Natural killer cell treated with Interleukin-12 subunit alpha and Interleukin-12 subunit beta and Interleukin-15 and Interleukin-18, amount 100 ng/mL, for 72 hours (primary cell): ENCODE data around the gene PCDHB6. TPM values are rescaled to one million over a fixed set of nuclear protein-coding genes. Genes with fewer than 3 reads are reported as not detected.
"Not testable (repeated sequence)": the region's sequence is repeated elsewhere in the genome, so short reads cannot be mapped to it uniquely, and the experiment has no call there.

ENCODE experiments used
- ATAC-seq, 2 donors: fragments of 150-1000 bp; cut with Tn5 transposase in 1 of 2; sonication (Bioruptor Pico), chemical (Tn5 transposase) in 1 of 2; 2 replicates each; pipeline ENCODE4 v1.10.0; 2021
- DNase-seq: peaks from one replicate; pipeline ENCODE4 v3.0.0; 2022; ENCODE audit warnings: low spot score
- H3K27ac Mint-ChIP-seq, 2 donors: 1 replicate in 1 of 2; 2 replicates in 1 of 2; pipeline ENCODE4 v1.8.0; 2022; ENCODE audit warnings: mixed read lengths in 2 of 2, mild to moderate bottlenecking in 1 of 2, moderate library complexity in 1 of 2
- H3K27me3 Mint-ChIP-seq, 2 donors: 1 replicate in 1 of 2; 2 replicates in 1 of 2; pipeline ENCODE4 v1.8.0; 2022; ENCODE audit warnings: mixed read lengths in 2 of 2
- H3K36me3 Mint-ChIP-seq: one replicate; pipeline ENCODE4 v1.8.0; 2022; ENCODE audit warnings: mixed read lengths
- H3K4me1 Mint-ChIP-seq, 2 donors: 1 replicate in 1 of 2; 2 replicates in 1 of 2; pipeline ENCODE4 v1.8.0; 2022; ENCODE audit warnings: low read depth in 2 of 2, mixed read lengths in 2 of 2, mild to moderate bottlenecking in 1 of 2
- H3K4me3 Mint-ChIP-seq: one replicate; pipeline ENCODE4 v1.8.0; 2022; ENCODE audit warnings: mixed read lengths
- H3K9me3 Mint-ChIP-seq: 2 replicates; pipeline ENCODE4 v1.8.0; 2022; ENCODE audit warnings: mixed read lengths
- total RNA-seq, 2 donors: library from RNA; stranded (reverse); gene quantifications; one replicate each; pipeline ENCODE4 v1.2.3, GENCODE V29; 2022

Gene PCDHB6
- total RNA-seq, 2 donors from 2014 or later, result not detected

GRCh38 chr5:141179371-141179770 is 29.5 kb downstream of the PCDHB6 start:
- not testable (repeated sequence) for H3K27ac Mint-ChIP-seq, DNase-seq, H3K9me3 Mint-ChIP-seq, H3K4me3 Mint-ChIP-seq, ATAC-seq, H3K4me1 Mint-ChIP-seq, H3K36me3 Mint-ChIP-seq
- H3K27me3 Mint-ChIP-seq, result peaks cover 9 to 11% of the 10 kb centered on the region in 2 donors

- H3K4me1 Mint-ChIP-seq, H3K4me3 Mint-ChIP-seq, H3K27ac Mint-ChIP-seq: not testable (repeated sequence)
Observed at GRCh38 chr5:141179876-141180275, 30.0 kb downstream of the PCDHB6 start.

GRCh38 chr5:141180313-141180712 is 30.5 kb downstream of the PCDHB6 start:
- Mint-ChIP-seq H3K4me1 (peaks cover 0 to 3% of the 10 kb centered on the region in 2 donors), H3K36me3 (peaks cover 12% of the 10 kb centered on the region), H3K27ac (no peak overlapping the region), H3K4me3 (no peak overlapping the region), H3K9me3 (peaks cover 3% of the 10 kb centered on the region), H3K27me3 (peaks cover 16% of the 10 kb centered on the region in 2 donors)
- DNase-seq (no peak), ATAC-seq (no peak)

More at GRCh38 chr5:141179876-141180275, 30.0 kb downstream of the PCDHB6 start:
- peaks cover 13 to 15% of the 10 kb centered on the region in 2 donors for H3K27me3 Mint-ChIP-seq
- not testable (repeated sequence) for ATAC-seq, H3K36me3 Mint-ChIP-seq, H3K9me3 Mint-ChIP-seq, DNase-seq

DNA sequence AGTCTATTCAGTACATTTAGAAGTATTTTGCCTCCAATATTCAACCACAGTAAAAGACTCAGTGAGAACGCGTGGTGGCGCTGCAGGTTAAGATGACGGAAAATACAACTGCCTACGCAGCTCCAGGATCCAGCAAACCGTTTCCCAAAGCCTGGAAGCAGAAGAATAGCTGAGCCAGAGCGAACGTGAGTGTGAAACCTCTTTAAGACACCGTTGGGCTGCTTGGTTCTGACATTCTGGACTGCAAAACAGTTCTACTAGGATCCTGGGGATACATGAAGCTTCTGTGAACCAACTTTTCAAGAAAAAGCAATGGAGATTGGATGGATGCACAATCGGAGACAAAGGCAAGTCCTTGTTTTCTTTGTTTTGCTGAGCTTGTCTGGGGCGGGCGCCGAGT is 32.4 kb downstream of the PCDHB6 start, which contains the start of gene PCDHB16:
Gene PCDHB16, plus strand, starts transcription at position 140 of the 400 bp plus-strand sequence. Its CDS starts 173 bp downstream, at position 313.
- peaks cover 20% of the 10 kb centered on the region for H3K36me3 Mint-ChIP-seq
- peaks cover 3% of the 10 kb centered on the region for H3K9me3 Mint-ChIP-seq
- H3K27ac Mint-ChIP-seq, result no peak within 1 kb of the TSS
- peaks cover 16 to 30% of the 10 kb centered on the region in 2 donors for H3K27me3 Mint-ChIP-seq
- H3K4me3 Mint-ChIP-seq, result no peak within 1 kb of the TSS
- ATAC-seq (no peak), DNase-seq (no peak)
- H3K4me1 Mint-ChIP-seq, result peaks cover 3 to 6% of the 10 kb centered on the region in 2 donors

DNA sequence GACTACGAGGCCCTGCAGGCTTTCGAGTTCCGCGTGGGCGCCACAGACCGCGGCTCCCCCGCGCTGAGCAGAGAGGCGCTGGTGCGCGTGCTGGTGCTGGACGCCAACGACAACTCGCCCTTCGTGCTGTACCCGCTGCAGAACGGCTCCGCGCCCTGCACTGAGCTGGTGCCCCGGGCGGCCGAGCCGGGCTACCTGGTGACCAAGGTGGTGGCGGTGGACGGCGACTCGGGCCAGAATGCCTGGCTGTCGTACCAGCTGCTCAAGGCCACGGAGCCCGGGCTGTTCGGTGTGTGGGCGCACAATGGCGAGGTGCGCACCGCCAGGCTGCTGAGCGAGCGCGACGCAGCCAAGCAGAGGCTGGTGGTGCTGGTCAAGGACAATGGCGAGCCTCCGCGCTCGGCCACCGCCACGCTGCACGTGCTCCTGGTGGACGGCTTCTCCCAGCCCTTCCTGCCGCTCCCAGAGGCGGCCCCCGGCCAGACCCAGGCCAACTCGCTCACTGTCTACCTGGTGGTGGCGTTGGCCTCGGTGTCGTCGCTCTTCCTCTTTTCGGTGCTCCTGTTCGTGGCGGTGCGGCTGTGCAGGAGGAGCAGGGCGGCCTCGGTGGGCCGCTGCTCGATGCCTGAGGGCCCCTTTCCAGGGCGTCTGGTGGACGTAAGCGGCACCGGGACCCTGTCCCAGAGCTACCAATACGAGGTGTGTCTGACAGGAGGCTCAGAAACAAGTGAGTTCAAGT is 34.4 kb downstream of the PCDHB6 start:
- H3K4me1 Mint-ChIP-seq, H3K4me3 Mint-ChIP-seq, ATAC-seq, DNase-seq, H3K9me3 Mint-ChIP-seq, H3K27ac Mint-ChIP-seq: not testable (repeated sequence)
- peaks cover 31% of the 10 kb centered on the region for H3K36me3 Mint-ChIP-seq
- peaks cover 22 to 43% of the 10 kb centered on the region in 2 donors for H3K27me3 Mint-ChIP-seq

- H3K27ac Mint-ChIP-seq, result no peak within 1 kb of the TSS
Observed at GRCh38 chr5:141186897-141187512, 37.1 kb downstream of the PCDHB6 start, which contains the start of gene PCDHB9. Gene PCDHB9, plus strand, starts transcription at chr5:141187161. Its CDS starts 158 bp downstream, at chr5:141187319.

DNA sequence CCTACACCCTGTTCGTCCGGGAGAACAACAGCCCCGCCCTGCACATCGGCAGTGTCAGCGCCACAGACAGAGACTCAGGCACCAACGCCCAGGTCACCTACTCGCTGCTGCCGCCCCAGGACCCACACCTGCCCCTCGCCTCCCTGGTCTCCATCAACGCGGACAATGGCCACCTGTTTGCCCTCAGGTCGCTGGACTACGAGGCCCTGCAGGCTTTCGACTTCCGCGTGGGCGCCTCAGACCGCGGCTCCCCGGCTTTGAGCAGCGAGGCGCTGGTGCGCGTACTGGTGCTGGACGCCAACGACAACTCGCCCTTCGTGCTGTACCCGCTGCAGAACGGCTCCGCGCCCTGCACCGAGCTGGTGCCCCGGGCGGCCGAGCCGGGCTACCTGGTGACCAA is 38.8 kb downstream of the PCDHB6 start:
- not testable (repeated sequence) for H3K27ac Mint-ChIP-seq, DNase-seq

More at GRCh38 chr5:141186897-141187512, 37.1 kb downstream of the PCDHB6 start, which contains the start of gene PCDHB9:
- DNase-seq, result no peak
- Mint-ChIP-seq H3K9me3 (peaks cover 6% of the 10 kb centered on the region), H3K36me3 (peaks cover 31% of the 10 kb centered on the region), H3K27me3 (peaks cover 24 to 42% of the 10 kb centered on the region in 2 donors), H3K4me1 (peaks cover 5 to 6% of the 10 kb centered on the region in 2 donors), H3K4me3 (peak within 1 kb of the TSS; percentile 44)
- no peak for ATAC-seq

GRCh38 chr5:141189131-141189530 is 39.3 kb downstream of the PCDHB6 start:
- peaks cover 26% of the 10 kb centered on the region for H3K36me3 Mint-ChIP-seq

More for the DNA sequence above, 38.8 kb downstream of the PCDHB6 start:
- H3K4me3 Mint-ChIP-seq, ATAC-seq, H3K9me3 Mint-ChIP-seq, H3K4me1 Mint-ChIP-seq: not testable (repeated sequence)
- H3K36me3 Mint-ChIP-seq, result peaks cover 26% of the 10 kb centered on the region
- peaks cover 20 to 44% of the 10 kb centered on the region in 2 donors for H3K27me3 Mint-ChIP-seq

DNA sequence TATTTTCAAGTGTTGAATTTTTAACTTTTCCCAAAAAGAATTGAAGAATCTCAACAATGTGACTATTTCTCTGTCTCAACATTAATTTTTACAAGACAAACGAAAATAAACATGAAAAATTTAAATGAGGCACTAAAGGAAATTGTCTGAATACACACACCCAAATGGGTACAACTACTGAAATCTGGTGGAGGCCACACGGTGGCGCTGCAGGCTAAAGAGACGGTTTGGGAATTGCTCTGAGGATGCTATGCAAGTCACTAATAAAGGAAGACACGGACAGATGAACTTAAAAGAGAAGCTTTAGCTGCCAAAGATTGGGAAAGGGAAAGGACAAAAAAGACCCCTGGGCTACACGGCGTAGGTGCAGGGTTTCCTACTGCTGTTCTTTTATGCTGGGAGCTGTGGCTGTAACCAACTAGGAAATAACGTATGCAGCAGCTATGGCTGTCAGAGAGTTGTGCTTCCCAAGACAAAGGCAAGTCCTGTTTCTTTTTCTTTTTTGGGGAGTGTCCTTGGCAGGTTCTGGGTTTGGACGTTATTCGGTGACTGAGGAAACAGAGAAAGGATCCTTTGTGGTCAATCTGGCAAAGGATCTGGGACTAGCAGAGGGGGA is 42.4 kb downstream of the PCDHB6 start, which contains the start of gene PCDHB10:
Gene PCDHB10, plus strand, starts transcription at position 244 of the 616 bp plus-strand sequence. Its CDS starts 200 bp downstream, at position 444.
- no peak for DNase-seq
- no peak within 1 kb of the TSS for H3K4me3 Mint-ChIP-seq
- peaks cover 13 to 31% of the 10 kb centered on the region in 2 donors for H3K27me3 Mint-ChIP-seq

More at GRCh38 chr5:141189131-141189530, 39.3 kb downstream of the PCDHB6 start:
- H3K9me3 Mint-ChIP-seq, H3K4me1 Mint-ChIP-seq, ATAC-seq, H3K27ac Mint-ChIP-seq, DNase-seq, H3K4me3 Mint-ChIP-seq: not testable (repeated sequence)
- peaks cover 20 to 44% of the 10 kb centered on the region in 2 donors for H3K27me3 Mint-ChIP-seq

DNA sequence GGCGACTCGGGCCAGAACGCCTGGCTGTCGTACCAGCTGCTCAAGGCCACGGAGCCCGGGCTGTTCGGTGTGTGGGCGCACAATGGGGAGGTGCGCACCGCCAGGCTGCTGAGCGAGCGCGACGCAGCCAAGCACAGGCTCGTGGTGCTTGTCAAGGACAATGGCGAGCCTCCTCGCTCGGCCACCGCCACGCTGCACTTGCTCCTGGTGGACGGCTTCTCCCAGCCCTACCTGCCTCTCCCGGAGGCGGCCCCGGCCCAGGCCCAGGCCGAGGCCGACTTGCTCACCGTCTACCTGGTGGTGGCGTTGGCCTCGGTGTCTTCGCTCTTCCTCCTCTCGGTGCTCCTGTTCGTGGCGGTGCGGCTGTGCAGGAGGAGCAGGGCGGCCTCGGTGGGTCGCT is 44.5 kb downstream of the PCDHB6 start:
- not testable (repeated sequence) for ATAC-seq, H3K9me3 Mint-ChIP-seq, H3K4me1 Mint-ChIP-seq, H3K27ac Mint-ChIP-seq, DNase-seq, H3K4me3 Mint-ChIP-seq
- Mint-ChIP-seq H3K36me3 (peaks cover 26% of the 10 kb centered on the region), H3K27me3 (peaks cover 11 to 37% of the 10 kb centered on the region in 2 donors)

More for the DNA sequence above, 42.4 kb downstream of the PCDHB6 start, which contains the start of gene PCDHB10:
- H3K4me1 Mint-ChIP-seq, result peaks cover under 1 to 2% of the 10 kb centered on the region in 2 donors
- H3K9me3 Mint-ChIP-seq, result peaks cover 10% of the 10 kb centered on the region
- ATAC-seq, result no peak
- H3K27ac Mint-ChIP-seq, result no peak within 1 kb of the TSS
- peaks cover 27% of the 10 kb centered on the region for H3K36me3 Mint-ChIP-seq

- Mint-ChIP-seq H3K27ac (no peak overlapping the region), H3K9me3 (peaks cover 10% of the 10 kb centered on the region), H3K36me3 (peaks cover 27% of the 10 kb centered on the region), H3K27me3 (peaks cover 12 to 38% of the 10 kb centered on the region in 2 donors), H3K4me3 (no peak overlapping the region), H3K4me1 (no peaks in the 10 kb centered on the region)
- ATAC-seq, result no peak
- DNase-seq, result no peak
Observed at GRCh38 chr5:141196363-141196762, 46.5 kb downstream of the PCDHB6 start.

DNA sequence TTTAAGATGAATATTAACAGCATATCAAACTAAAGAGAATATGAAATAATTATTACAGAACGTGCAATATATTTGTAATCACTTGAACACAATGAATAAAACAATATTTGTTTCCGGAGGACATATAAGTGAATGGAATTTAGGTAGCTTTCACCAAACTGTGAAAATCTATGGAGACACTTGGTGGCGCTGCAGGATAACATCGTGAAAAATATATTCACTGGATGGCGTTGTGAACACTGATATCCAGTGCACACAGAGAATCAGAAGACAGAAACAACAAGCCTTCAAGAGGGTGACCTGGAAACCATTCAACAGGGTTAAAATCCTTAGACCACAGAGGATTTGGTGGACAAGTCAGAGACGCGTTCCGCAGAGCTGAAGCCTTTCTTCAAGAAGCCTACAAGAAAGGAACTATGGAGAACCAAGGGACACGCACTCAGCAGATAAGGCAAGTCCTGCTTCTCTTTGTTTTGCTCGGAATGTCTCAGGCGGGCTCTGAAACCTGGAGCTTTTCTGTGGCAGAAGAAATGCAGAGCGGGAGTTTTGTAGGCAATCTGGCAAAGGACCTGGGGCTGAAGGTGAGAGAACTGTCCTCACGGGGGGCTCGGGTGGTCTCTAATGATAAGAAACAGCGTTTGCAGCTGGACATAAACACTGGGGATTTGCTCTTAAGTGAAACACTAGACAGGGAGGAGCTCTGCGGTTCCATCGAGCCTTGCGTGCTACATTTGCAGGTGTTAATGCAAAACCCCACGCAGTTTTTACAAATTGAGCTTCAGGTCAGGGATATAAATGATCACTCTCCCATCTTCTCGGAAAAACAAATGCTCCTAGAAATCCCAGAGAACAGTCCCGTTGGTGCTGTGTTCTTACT is 49.7 kb downstream of the PCDHB6 start, which contains the start of gene PCDHB11:
Gene PCDHB11, plus strand, starts transcription at position 269 of the 877 bp plus-strand sequence. Its CDS starts 148 bp downstream, at position 417.
- no peak within 1 kb of the TSS for H3K27ac Mint-ChIP-seq
- peaks cover 10% of the 10 kb centered on the region for H3K9me3 Mint-ChIP-seq
- peaks cover 5 to 27% of the 10 kb centered on the region in 2 donors for H3K27me3 Mint-ChIP-seq
- DNase-seq (no peak), ATAC-seq (no peak)
- H3K4me3 Mint-ChIP-seq, result no peak within 1 kb of the TSS
- H3K36me3 Mint-ChIP-seq, result peaks cover 23% of the 10 kb centered on the region
- H3K4me1 Mint-ChIP-seq, result no peaks in the 10 kb centered on the region
